Germinal center (tissue), 1 donor: ENCODE measurements around the gene CASP7.
"Not testable (repeated sequence)": the region's sequence is repeated elsewhere in the genome, so short reads cannot be mapped to it uniquely, and the experiment has no call there.

Experiments used
- DNase-seq: peaks from one replicate; pipeline ENCODE4 v3.0.0; 2012; ENCODE audit warnings: mixed read lengths, low spot score

Gene CASP7

GRCh38 chr10:113754125-113754524 lies 74.4 kb downstream of the CASP7 start:
- DNase-seq = no peak

GRCh38 chr10:113754768-113755167 lies 75.1 kb downstream of the CASP7 start:
- DNase-seq = no peak

GRCh38 chr10:113756940-113757543 lies 77.3 kb downstream of the CASP7 start:
- no peak for DNase-seq

- no peak for DNase-seq
Observed at GRCh38 chr10:113762083-113762482, 82.4 kb downstream of the CASP7 start.

- DNase-seq = no peak
Observed at GRCh38 chr10:113764582-113764981, 84.9 kb downstream of the CASP7 start.

- no peak for DNase-seq
Observed at GRCh38 chr10:113765910-113766309, 86.2 kb downstream of the CASP7 start.

GRCh38 chr10:113767222-113767621 lies 87.5 kb downstream of the CASP7 start:
- DNase-seq = no peak

- no peak for DNase-seq
Observed at GRCh38 chr10:113770346-113770745, 90.6 kb downstream of the CASP7 start.

- not testable (repeated sequence) for DNase-seq
Observed at GRCh38 chr10:113771131-113771530, 91.4 kb downstream of the CASP7 start.

GRCh38 chr10:113775686-113776294 lies 96.1 kb downstream of the CASP7 start:
- DNase-seq = no peak

GRCh38 chr10:113776553-113776952 lies 96.8 kb downstream of the CASP7 start:
- DNase-seq = no peak
